GM23248 (cell line): ENCODE results near the gene GALNT17. TPM values are rescaled to one million over a fixed set of nuclear protein-coding genes. Genes with fewer than 3 reads are reported as not detected.

Source experiments
- DNase-seq: peaks from one replicate; pipeline ENCODE4 v3.0.0-alpha.2; 2015
- H2AFZ ChIP-seq: fragments of 200-600 bp; sonication (generic); 2 replicates; pipeline ENCODE4 v1.6.1; 2016; ENCODE audit warnings: antibody characterized with exemption
- H3F3A ChIP-seq: fragments of 200-600 bp; sonication (generic); 2 replicates; pipeline ENCODE4 v1.6.1; 2016; ENCODE audit warnings: mild to moderate bottlenecking, antibody characterized with exemption, mixed run types; ENCODE audit not compliant: insufficient read depth
- H3K27ac ChIP-seq: fragments of 200-600 bp; sonication (generic); 2 replicates; pipeline ENCODE4 v1.5.1; 2016; ENCODE audit warnings: mild to moderate bottlenecking
- H3K27me3 ChIP-seq: fragments of 200-600 bp; sonication (generic); replicated peaks from 2 replicates; pipeline ENCODE4 v1.6.1; 2016; ENCODE audit warnings: mild to moderate bottlenecking; ENCODE audit not compliant: insufficient read depth
- H3K36me3 ChIP-seq: fragments of 200-600 bp; sonication (generic); 2 replicates; pipeline ENCODE4 v1.6.1; 2016; ENCODE audit warnings: low read depth, mild to moderate bottlenecking
- H3K4me1 ChIP-seq: fragments of 200-600 bp; sonication (generic); 2 replicates; pipeline ENCODE4 v1.6.1; 2016; ENCODE audit warnings: mild to moderate bottlenecking; ENCODE audit not compliant: insufficient read depth
- H3K4me2 ChIP-seq: fragments of 200-600 bp; sonication (generic); one replicate; pipeline ENCODE4 v1.6.1; 2016; ENCODE audit warnings: mild to moderate bottlenecking; ENCODE audit not compliant: unreplicated experiment
- H3K4me3 ChIP-seq: fragments of 200-600 bp; sonication (generic); 2 replicates; pipeline ENCODE4 v1.5.1; 2016; ENCODE audit warnings: mild to moderate bottlenecking
- H3K79me2 ChIP-seq: fragments of 200-600 bp; sonication (generic); 2 replicates; pipeline ENCODE4 v1.6.1; 2016; ENCODE audit warnings: mild to moderate bottlenecking; ENCODE audit not compliant: insufficient read depth
- H3K9ac ChIP-seq: fragments of 200-600 bp; sonication (generic); 2 replicates; pipeline ENCODE4 v1.6.1; 2016; ENCODE audit warnings: mild to moderate bottlenecking
- H3K9me2 ChIP-seq: fragments of 200-600 bp; sonication (generic); 2 replicates; pipeline ENCODE4 v1.6.1; 2016; ENCODE audit warnings: mixed run types, mild to moderate bottlenecking, moderate library complexity; ENCODE audit not compliant: insufficient read depth
- H3K9me3 ChIP-seq: fragments of 200-600 bp; sonication (generic); one replicate; pipeline ENCODE4 v1.6.1; 2017; ENCODE audit warnings: low read depth
- H4K20me1 ChIP-seq: fragments of 200-600 bp; sonication (generic); 2 replicates; pipeline ENCODE4 v1.6.0; 2016; ENCODE audit not compliant: insufficient read depth
- EZH2 ChIP-seq: fragments of 200-600 bp; sonication (generic); IDR thresholded peaks from 2 replicates; pipeline ENCODE4 v1.6.1; 2018; ENCODE audit warnings: antibody characterized with exemption, mild to moderate bottlenecking; ENCODE audit not compliant: insufficient read depth, poor library complexity, severe bottlenecking
- EZH2phosphoT487 ChIP-seq: fragments of 200-600 bp; sonication (generic); IDR thresholded peaks from 2 replicates; pipeline ENCODE4 v1.6.1; 2018; ENCODE audit warnings: antibody characterized with exemption, moderate library complexity, mild to moderate bottlenecking, low read depth; ENCODE audit not compliant: insufficient read depth
- WGBS, 2 experiments: methylation state at CpG; one replicate each; pipeline ENCODE4 v1.1.6; 2015 to 2017; ENCODE audit warnings: low lambda C conversion rate in 2 of 2, low coverage in 1 of 2; ENCODE audit errors: missing lambda C conversion rate in 2 of 2; 5-methylcytosine and 5-hydroxymethylcytosine counted together
- in situ Hi-C: fragments of 300-500 bp; cut with MboI; formaldehyde crosslinking; loops from 2 replicates; pipeline ENCODE4 v1.15.0; 2020
- polyA plus RNA-seq: library from polyadenylated mRNA; unstranded; fragments of >200 nt; fragmentation: Nextera tagmentation; extraction: Ambion mirVana; gene quantifications from 2 replicates; pipeline ENCODE4 v1.2.1, GENCODE V29; 2016
- total RNA-seq: library from RNA; depleted of rRNA; stranded (reverse); fragments of >200 nt; shearing (Covaris generic); gene quantifications from 2 replicates; pipeline ENCODE4 v1.2.3, GENCODE V29; 2014

Gene GALNT17
- total and polyA plus RNA-seq, 2 experiments from 2014 or later = not detected

- Histone ChIP-seq H3K9me2 (no peaks in the 10 kb centered on the region), H2AFZ (no peak overlapping the region), H3F3A (no peaks in the 10 kb centered on the region), H3K4me2 (no peak overlapping the region), H3K27me3 (no peaks in the 10 kb centered on the region), H3K9me3 (no peaks in the 10 kb centered on the region), H3K36me3 (no peaks in the 10 kb centered on the region), H3K9ac (no peak overlapping the region), H3K79me2 (no peaks in the 10 kb centered on the region), H4K20me1 (no peaks in the 10 kb centered on the region), H3K4me1 (no peaks in the 10 kb centered on the region), H3K4me3 (no peak overlapping the region), H3K27ac (no peak overlapping the region)
- 43% methylated on average over 7 of the region's 7 CpGs for WGBS, 2 experiments
- TF ChIP-seq EZH2 (no peak), EZH2phosphoT487 (no peak)
- DNase-seq = no peak
- in situ Hi-C loops = no loop called here
Observed at GRCh38 chr7:71439321-71439720, 307.4 kb downstream of the GALNT17 start.

- Histone ChIP-seq H3K9ac (no peak overlapping the region), H3K4me2 (no peak overlapping the region), H3F3A (no peaks in the 10 kb centered on the region), H4K20me1 (no peaks in the 10 kb centered on the region), H3K9me3 (no peaks in the 10 kb centered on the region), H2AFZ (no peak overlapping the region), H3K79me2 (no peaks in the 10 kb centered on the region), H3K9me2 (no peaks in the 10 kb centered on the region), H3K4me3 (no peak overlapping the region), H3K27me3 (no peaks in the 10 kb centered on the region), H3K4me1 (no peaks in the 10 kb centered on the region), H3K36me3 (no peaks in the 10 kb centered on the region), H3K27ac (no peak overlapping the region)
- 31 to 35% methylated on average over 11 of the region's 11 CpGs for WGBS, 2 experiments
- in situ Hi-C loops = no loop called here
- DNase-seq = no peak
- TF ChIP-seq EZH2 = no peak
- TF ChIP-seq EZH2phosphoT487 = no peak
Observed at GRCh38 chr7:71442492-71443190, 310.7 kb downstream of the GALNT17 start.

GRCh38 chr7:71443191-71443530 is 311.2 kb downstream of the GALNT17 start:
- Histone ChIP-seq H2AFZ (no peak overlapping the region), H4K20me1 (no peaks in the 10 kb centered on the region), H3K27ac (no peak overlapping the region), H3K36me3 (no peaks in the 10 kb centered on the region), H3K79me2 (no peaks in the 10 kb centered on the region), H3K4me1 (no peaks in the 10 kb centered on the region), H3K4me2 (no peak overlapping the region), H3K4me3 (no peak overlapping the region), H3K9ac (no peak overlapping the region), H3F3A (no peaks in the 10 kb centered on the region), H3K27me3 (no peaks in the 10 kb centered on the region), H3K9me3 (no peaks in the 10 kb centered on the region), H3K9me2 (no peaks in the 10 kb centered on the region)
- DNase-seq = no peak
- in situ Hi-C loops = no loop called here
- TF ChIP-seq EZH2 (no peak), EZH2phosphoT487 (no peak)
- 33 to 40% methylated on average over 6 of the region's 6 CpGs for WGBS, 2 experiments

- H3K4me1 ChIP-seq = no peaks in the 10 kb centered on the region
- H3K4me3 ChIP-seq = no peak overlapping the region
- no peaks in the 10 kb centered on the region for H3K9me2 ChIP-seq
- no peak overlapping the region for H2AFZ ChIP-seq
- H3K36me3 ChIP-seq = no peaks in the 10 kb centered on the region
- 46 to 48% methylated on average over 4 of the region's 4 CpGs for WGBS, 2 experiments
- no peaks in the 10 kb centered on the region for H4K20me1 ChIP-seq
- no peak for DNase-seq
- in situ Hi-C loops = no loop called here
- no peak for TF ChIP-seq EZH2
- no peak for TF ChIP-seq EZH2phosphoT487
- no peak overlapping the region for H3K4me2 ChIP-seq
- H3K9ac ChIP-seq = no peak overlapping the region
- no peaks in the 10 kb centered on the region for H3F3A ChIP-seq
- no peaks in the 10 kb centered on the region for H3K79me2 ChIP-seq
- H3K9me3 ChIP-seq = no peaks in the 10 kb centered on the region
- H3K27ac ChIP-seq = no peak overlapping the region
- H3K27me3 ChIP-seq = no peaks in the 10 kb centered on the region
Observed at GRCh38 chr7:71444130-71444529, 312.2 kb downstream of the GALNT17 start.
